CD4-positive, alpha-beta T cell treated with Interleukin-15 for 4 hours (primary cell): ENCODE results near the gene PCSK5.

Experiments used
- DNase-seq: peaks from one replicate; pipeline ENCODE4 v3.0.0-alpha.2; 2020; ENCODE audit warnings: low spot score

PCSK5 gene

GRCh38 chr9:76395381-76395780 lies 504.9 kb downstream of the PCSK5 start:
- no peak for DNase-seq

GRCh38 chr9:76396144-76396543 lies 505.7 kb downstream of the PCSK5 start:
- no peak for DNase-seq

GRCh38 chr9:76396597-76396996 lies 506.1 kb downstream of the PCSK5 start:
- no peak for DNase-seq

GRCh38 chr9:76399856-76400255 lies 509.4 kb downstream of the PCSK5 start:
- DNase-seq = no peak

- DNase-seq = peak; percentile 7
Observed at GRCh38 chr9:76400534-76401096, 510.1 kb downstream of the PCSK5 start.

GRCh38 chr9:76401176-76401575 lies 510.7 kb downstream of the PCSK5 start:
- DNase-seq = no peak

- no peak for DNase-seq
Observed at GRCh38 chr9:76401580-76402354, 511.3 kb downstream of the PCSK5 start.

GRCh38 chr9:76403352-76403751 lies 512.9 kb downstream of the PCSK5 start:
- DNase-seq = peak; percentile 66

- no peak for DNase-seq
Observed at GRCh38 chr9:76404401-76404800, 513.9 kb downstream of the PCSK5 start.

- no peak for DNase-seq
Observed at GRCh38 chr9:76405340-76405739, 514.9 kb downstream of the PCSK5 start.

GRCh38 chr9:76405868-76406267 lies 515.4 kb downstream of the PCSK5 start:
- DNase-seq = no peak
